ENCODE measurements around the gene STIP1. TPM values are rescaled to one million over a fixed set of nuclear protein-coding genes. Genes with fewer than 3 reads are reported as not detected.

The STIP1 gene
- total and polyA plus RNA-seq, 10 of the 15 experiments (the other 5 are each of a cell fraction or from before 2014, with no cell fraction given): 25.2 to 291 (median 191) TPM

DNA sequence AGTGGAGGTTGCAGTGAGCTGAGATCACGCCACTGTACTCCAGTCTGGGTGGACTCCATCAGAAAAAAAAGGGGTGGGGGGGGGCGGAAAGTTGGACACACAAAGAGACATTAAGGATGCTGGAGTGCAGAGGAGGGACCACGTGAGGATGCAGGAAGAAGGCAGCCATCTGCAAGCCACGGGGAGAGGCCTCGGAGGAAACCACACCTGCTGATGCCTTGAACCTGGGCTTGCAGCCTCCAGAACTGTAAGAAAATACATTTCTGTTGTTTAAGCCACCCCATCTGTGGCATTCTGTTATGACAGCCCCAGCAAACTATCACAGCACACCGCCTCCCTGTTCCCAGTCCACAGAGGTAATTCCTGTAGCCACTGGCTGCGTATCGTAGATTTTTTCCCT, 9.2 kb upstream of the STIP1 start:
- CTCF ChIA-PET: no interaction called here
- Histone ChIP-seq H3K36me3 (ENCODE audit: control insufficient read depth in 2 of 2, insufficient read depth in 2 of 2, low read length in 1 of 2) (no peaks in the 10 kb centered on the region), H3K27me3 (replicated peaks in 1 of 2; ENCODE audit: control insufficient read depth in 2 of 2, insufficient read depth in 2 of 2, low read length in 1 of 2) (no peaks in the 10 kb centered on the region), H2AFZ (ENCODE audit: control insufficient read depth, low read depth, low read length) (no peak overlapping the region), H3K27ac (ENCODE audit: control insufficient read depth, insufficient read depth) (no peak overlapping the region), H3K4me2 (ENCODE audit: control insufficient read depth, insufficient read depth) (no peak overlapping the region), H4K20me1 (ENCODE audit: control insufficient read depth, insufficient read depth) (no peaks in the 10 kb centered on the region), H3K9me3 (replicated peaks; ENCODE audit: control insufficient read depth, insufficient read depth, low read length) (no peaks in the 10 kb centered on the region; the same call in 2 of the 3 replicates), H3K9ac (ENCODE audit: control insufficient read depth, insufficient read depth, low read length) (no peak overlapping the region), H3K4me1 (ENCODE audit: control insufficient read depth, insufficient read depth, low read length) (peaks cover 17% of the 10 kb centered on the region), H3K79me2 (ENCODE audit: control insufficient read depth, insufficient read depth, low read length) (no peaks in the 10 kb centered on the region; the same call in 1 of the 2 replicates), H3K4me3 (no peak overlapping the region)
- RAD21 ChIA-PET (ENCODE audit: unreplicated experiment): no interaction called here
- POLR2A ChIA-PET: interaction anchor here (0.6 kb wide), 3 partner anchors 119 to 633 kb away, joined by 3 to 6 read pairs (median 5); no protein-coding TSS in a partner anchor
- intact Hi-C loops (cut with micrococcal nuclease; ENCODE audit: unreplicated experiment): no loop called here
- 86% methylated on average over 8 of the region's 8 CpGs for WGBS (ENCODE audit: insufficient coverage, insufficient replicate concordance, low lambda C conversion rate, missing lambda C conversion rate)
- no peak for FAIRE-seq
- TF ChIP-seq RBBP5 (conservative IDR thresholded peaks at IDR 0.05): no peak
- TF ChIP-seq, protein P1, sequence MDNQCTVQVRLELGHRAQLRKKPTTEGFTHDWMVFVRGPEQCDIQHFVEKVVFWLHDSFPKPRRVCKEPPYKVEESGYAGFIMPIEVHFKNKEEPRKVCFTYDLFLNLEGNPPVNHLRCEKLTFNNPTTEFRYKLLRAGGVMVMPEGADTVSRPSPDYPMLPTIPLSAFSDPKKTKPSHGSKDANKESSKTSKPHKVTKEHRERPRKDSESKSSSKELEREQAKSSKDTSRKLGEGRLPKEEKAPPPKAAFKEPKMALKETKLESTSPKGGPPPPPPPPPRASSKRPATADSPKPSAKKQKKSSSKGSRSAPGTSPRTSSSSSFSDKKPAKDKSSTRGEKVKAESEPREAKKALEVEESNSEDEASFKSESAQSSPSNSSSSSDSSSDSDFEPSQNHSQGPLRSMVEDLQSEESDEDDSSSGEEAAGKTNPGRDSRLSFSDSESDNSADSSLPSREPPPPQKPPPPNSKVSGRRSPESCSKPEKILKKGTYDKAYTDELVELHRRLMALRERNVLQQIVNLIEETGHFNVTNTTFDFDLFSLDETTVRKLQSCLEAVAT (IDR thresholded peaks at IDR 0.05): no peak
- no peak for TF ChIP-seq POLR2AphosphoS2 (IDR thresholded peaks at IDR 0.05; ENCODE audit: low read depth, low read length)
- no peak for TF ChIP-seq GATAD2B (conservative IDR thresholded peaks at IDR 0.05; ENCODE audit: low read depth)
- TF ChIP-seq CHD2 (IDR thresholded peaks at IDR 0.05; ENCODE audit: borderline replicate concordance, low read depth, low read length): no peak
- TF ChIP-seq SUPT20H (IDR thresholded peaks at IDR 0.05; ENCODE audit: borderline replicate concordance, control insufficient read depth, low read depth, low read length): no peak
- no peak for TF ChIP-seq KDM1A (IDR thresholded peaks at IDR 0.05; ENCODE audit: borderline replicate concordance)
- TF ChIP-seq LARP7 (IDR thresholded peaks at IDR 0.05): no peak
- TF ChIP-seq CREM (IDR thresholded peaks at IDR 0.05; ENCODE audit: low read depth): no peak
- TF ChIP-seq SMC3 (IDR thresholded peaks at IDR 0.05; ENCODE audit: borderline replicate concordance, low read length): no peak
- TF ChIP-seq ETV6 (conservative IDR thresholded peaks at IDR 0.05 in 1 of 2, IDR thresholded peaks at IDR 0.05 in 1 of 2; ENCODE audit: borderline replicate concordance in 1 of 2, low read depth in 1 of 2): no peak
- in situ Hi-C loops (cut with MboI): no loop called here
- BruUV-seq (replicated peaks): no TSS peak
- SMC1A ChIA-PET (ENCODE audit: uncharacterized antibody, unreplicated experiment): interaction anchor here (0.6 kb wide), 2 partner anchors 248 to 403 kb away, joined by 3 read pairs; no protein-coding TSS in a partner anchor
- no peak for DNase-seq (ENCODE audit: low read depth, low spot score)
- ATAC-seq: no peak

Data from GM12878 (cell line).